ENCODE data around the gene SWI5. TPM values are rescaled to one million over a fixed set of nuclear protein-coding genes. Genes with fewer than 3 reads are reported as not detected.
A peak's percentile ranks its signal among the peaks of the same experiment; 100 is the strongest.
"Not testable (repeated sequence)": the region's sequence is repeated elsewhere in the genome, so short reads cannot be mapped to it uniquely, and the experiment has no call there.

The SWI5 gene
- polyA plus RNA-seq, 2 donors = 16.9 to 32.7 TPM

GRCh38 chr9:128275198-128276007, 673 bp upstream of the SWI5 start, which contains the start of gene GOLGA2:
Gene GOLGA2 (minus strand): TSS chr9:128276007. CDS start chr9:128275976, 31 bp downstream.
- no peaks in the 10 kb centered on the region for H3K27me3 ChIP-seq (ENCODE audit: control insufficient read depth in 1 of 2, insufficient read depth in 2 of 2, low read length in 2 of 2)
- H3K36me3 ChIP-seq (ENCODE audit: control insufficient read depth in 2 of 2, insufficient read depth in 2 of 2, low read length in 1 of 2) = peaks cover 0 to 14% of the 10 kb centered on the region in 2 donors
- H3K4me3 ChIP-seq (ENCODE audit: low read depth in 1 of 2, low read length in 2 of 2) = peak within 1 kb of the TSS; percentile 88 to 94
- no peaks in the 10 kb centered on the region for H3K9me3 ChIP-seq (ENCODE audit: control insufficient read depth in 2 of 2, insufficient read depth in 1 of 2, low read depth in 1 of 2, low read length in 1 of 2)
- H3K4me1 ChIP-seq (ENCODE audit: control insufficient read depth in 2 of 2, insufficient read depth in 2 of 2, low read length in 1 of 2) = peaks cover 3 to 12% of the 10 kb centered on the region in 2 donors
- 0 to 1% methylated on average over 44 to 57 of the region's 57 CpGs for WGBS, 2 donors
- H3K27ac ChIP-seq (ENCODE audit: low read depth in 2 of 2, low read length in 1 of 2) = peak within 1 kb of the TSS; percentile 85 to 91

GRCh38 chr9:128276574-128277270, 646 bp downstream of the SWI5 start:
- peaks cover 0 to 10% of the 10 kb centered on the region in 2 donors for H3K36me3 ChIP-seq (ENCODE audit: control insufficient read depth in 2 of 2, insufficient read depth in 2 of 2, low read length in 1 of 2)
- peak overlapping the region; percentile 85 to 91 for H3K27ac ChIP-seq (ENCODE audit: low read depth in 2 of 2, low read length in 1 of 2)
- 7 to 11% methylated on average over 23 of the region's 23 CpGs for WGBS, 2 donors
- H3K4me3 ChIP-seq (ENCODE audit: low read depth in 1 of 2, low read length in 2 of 2) = peak overlapping the region; percentile 75 to 80
- peaks cover 3 to 12% of the 10 kb centered on the region in 2 donors for H3K4me1 ChIP-seq (ENCODE audit: control insufficient read depth in 2 of 2, insufficient read depth in 2 of 2, low read length in 1 of 2)
- H3K9me3 ChIP-seq (ENCODE audit: control insufficient read depth in 2 of 2, insufficient read depth in 1 of 2, low read depth in 1 of 2, low read length in 1 of 2) = no peaks in the 10 kb centered on the region
- H3K27me3 ChIP-seq (ENCODE audit: control insufficient read depth in 1 of 2, insufficient read depth in 2 of 2, low read length in 2 of 2) = no peaks in the 10 kb centered on the region

- WGBS, 2 donors = 75 to 77% methylated on average over 22 of the region's 22 CpGs
- H3K27me3 ChIP-seq (ENCODE audit: control insufficient read depth in 1 of 2, insufficient read depth in 2 of 2, low read length in 2 of 2); H3K9me3 ChIP-seq (ENCODE audit: control insufficient read depth in 2 of 2, insufficient read depth in 1 of 2, low read depth in 1 of 2, low read length in 1 of 2); H3K4me1 ChIP-seq (ENCODE audit: control insufficient read depth in 2 of 2, insufficient read depth in 2 of 2, low read length in 1 of 2); H3K4me3 ChIP-seq (ENCODE audit: low read depth in 1 of 2, low read length in 2 of 2); H3K27ac ChIP-seq (ENCODE audit: low read depth in 2 of 2, low read length in 1 of 2); H3K36me3 ChIP-seq (ENCODE audit: control insufficient read depth in 2 of 2, insufficient read depth in 2 of 2, low read length in 1 of 2): not testable (repeated sequence)
These were observed 3.3 kb downstream of the SWI5 start for GRCh38 chr9:128279088-128280073.

GRCh38 chr9:128280084-128280622, 4.1 kb downstream of the SWI5 start:
- Histone ChIP-seq H3K4me3 (ENCODE audit: low read depth in 1 of 2, low read length in 2 of 2) (no peak overlapping the region), H3K27me3 (ENCODE audit: control insufficient read depth in 1 of 2, insufficient read depth in 2 of 2, low read length in 2 of 2) (no peaks in the 10 kb centered on the region), H3K36me3 (ENCODE audit: control insufficient read depth in 2 of 2, insufficient read depth in 2 of 2, low read length in 1 of 2) (no peaks in the 10 kb centered on the region), H3K27ac (ENCODE audit: low read depth in 2 of 2, low read length in 1 of 2) (no peak overlapping the region), H3K4me1 (ENCODE audit: control insufficient read depth in 2 of 2, insufficient read depth in 2 of 2, low read length in 1 of 2) (peaks cover 3 to 9% of the 10 kb centered on the region in 2 donors), H3K9me3 (ENCODE audit: control insufficient read depth in 2 of 2, insufficient read depth in 1 of 2, low read depth in 1 of 2, low read length in 1 of 2) (no peaks in the 10 kb centered on the region)
- 89 to 95% methylated on average over 5 of the region's 5 CpGs for WGBS, 2 donors

- Histone ChIP-seq H3K27me3 (ENCODE audit: control insufficient read depth in 1 of 2, insufficient read depth in 2 of 2, low read length in 2 of 2) (no peaks in the 10 kb centered on the region), H3K27ac (ENCODE audit: low read depth in 2 of 2, low read length in 1 of 2) (no peak overlapping the region), H3K4me3 (ENCODE audit: low read depth in 1 of 2, low read length in 2 of 2) (no peak overlapping the region), H3K36me3 (ENCODE audit: control insufficient read depth in 2 of 2, insufficient read depth in 2 of 2, low read length in 1 of 2) (peaks cover 5 to 11% of the 10 kb centered on the region in 2 donors), H3K9me3 (ENCODE audit: control insufficient read depth in 2 of 2, insufficient read depth in 1 of 2, low read depth in 1 of 2, low read length in 1 of 2) (no peaks in the 10 kb centered on the region), H3K4me1 (ENCODE audit: control insufficient read depth in 2 of 2, insufficient read depth in 2 of 2, low read length in 1 of 2) (peaks cover 0 to 2% of the 10 kb centered on the region in 2 donors)
- 94 to 99% methylated on average over 6 of the region's 6 CpGs for WGBS, 2 donors
These were observed 6.4 kb downstream of the SWI5 start for GRCh38 chr9:128282500-128282899.

- H3K9me3 ChIP-seq (ENCODE audit: control insufficient read depth in 2 of 2, insufficient read depth in 1 of 2, low read depth in 1 of 2, low read length in 1 of 2) = no peaks in the 10 kb centered on the region
- no peak overlapping the region for H3K4me3 ChIP-seq (ENCODE audit: low read depth in 1 of 2, low read length in 2 of 2)
- H3K27ac ChIP-seq (ENCODE audit: low read depth in 2 of 2, low read length in 1 of 2) = no peak overlapping the region
- H3K4me1 ChIP-seq (ENCODE audit: control insufficient read depth in 2 of 2, insufficient read depth in 2 of 2, low read length in 1 of 2) = no peaks in the 10 kb centered on the region
- 93 to 97% methylated on average over 12 of the region's 12 CpGs for WGBS, 2 donors
- no peaks in the 10 kb centered on the region for H3K27me3 ChIP-seq (ENCODE audit: control insufficient read depth in 1 of 2, insufficient read depth in 2 of 2, low read length in 2 of 2)
- H3K36me3 ChIP-seq (ENCODE audit: control insufficient read depth in 2 of 2, insufficient read depth in 2 of 2, low read length in 1 of 2) = peaks cover 9 to 18% of the 10 kb centered on the region in 2 donors
These were observed 9.1 kb downstream of the SWI5 start for GRCh38 chr9:128285033-128285784.

- H3K36me3 ChIP-seq (ENCODE audit: control insufficient read depth in 2 of 2, insufficient read depth in 2 of 2, low read length in 1 of 2) = peaks cover 9 to 18% of the 10 kb centered on the region in 2 donors
- 57 to 59% methylated on average over 6 of the region's 6 CpGs for WGBS, 2 donors
These were observed 10.4 kb downstream of the SWI5 start for GRCh38 chr9:128286440-128286839.

GRCh38 chr9:128288273-128289004, 12.4 kb downstream of the SWI5 start:
- 83 to 92% methylated on average over 9 to 11 of the region's 11 CpGs for WGBS, 2 donors
- H3K9me3 ChIP-seq (ENCODE audit: control insufficient read depth in 2 of 2, insufficient read depth in 1 of 2, low read depth in 1 of 2, low read length in 1 of 2) = no peaks in the 10 kb centered on the region
- no peaks in the 10 kb centered on the region for H3K27me3 ChIP-seq (ENCODE audit: control insufficient read depth in 1 of 2, insufficient read depth in 2 of 2, low read length in 2 of 2)
- peaks cover 9 to 18% of the 10 kb centered on the region in 2 donors for H3K36me3 ChIP-seq (ENCODE audit: control insufficient read depth in 2 of 2, insufficient read depth in 2 of 2, low read length in 1 of 2)
- H3K27ac ChIP-seq (ENCODE audit: low read depth in 2 of 2, low read length in 1 of 2) = no peak overlapping the region
- H3K4me1 ChIP-seq (ENCODE audit: control insufficient read depth in 2 of 2, insufficient read depth in 2 of 2, low read length in 1 of 2) = no peaks in the 10 kb centered on the region
- H3K4me3 ChIP-seq (ENCODE audit: low read depth in 1 of 2, low read length in 2 of 2) = no peak overlapping the region

More at GRCh38 chr9:128286440-128286839, 10.4 kb downstream of the SWI5 start:
- Histone ChIP-seq H3K4me3 (ENCODE audit: low read depth in 1 of 2, low read length in 2 of 2) (no peak overlapping the region), H3K27ac (ENCODE audit: low read depth in 2 of 2, low read length in 1 of 2) (no peak overlapping the region), H3K9me3 (ENCODE audit: control insufficient read depth in 2 of 2, insufficient read depth in 1 of 2, low read depth in 1 of 2, low read length in 1 of 2) (no peaks in the 10 kb centered on the region), H3K4me1 (ENCODE audit: control insufficient read depth in 2 of 2, insufficient read depth in 2 of 2, low read length in 1 of 2) (no peaks in the 10 kb centered on the region), H3K27me3 (ENCODE audit: control insufficient read depth in 1 of 2, insufficient read depth in 2 of 2, low read length in 2 of 2) (no peaks in the 10 kb centered on the region)
